Measurements from ENCODE around the gene CAMK2A. TPM values are rescaled to one million over a fixed set of nuclear protein-coding genes. Genes with fewer than 3 reads are reported as not detected.

Gene CAMK2A
- total RNA-seq, 6 donors from 2014 or later = 0.29 to 2.4 (median 1.8) TPM; not detected in 1

- Histone ChIP-seq H3K4me1 (no peaks in the 10 kb centered on the region), H3K27me3 (no peaks in the 10 kb centered on the region), H3K27ac (no peak overlapping the region), H3K4me3 (no peak overlapping the region), H3K36me3 (no peaks in the 10 kb centered on the region), H3K9me3 (no peaks in the 10 kb centered on the region)
- no peak for ATAC-seq (ENCODE audit: low FRiP score in 2 of 2)
- 87 to 89% methylated on average over 6 to 7 of the region's 7 CpGs for WGBS, 2 donors
- TF ChIP-seq POLR2AphosphoS5 (IDR thresholded peaks at IDR 0.05) (no peak), EP300 (IDR thresholded peaks at IDR 0.05) (no peak), POLR2A (IDR thresholded peaks at IDR 0.05) (no peak), CTCF (IDR thresholded peaks at IDR 0.05) (no peak)
- no peak for DNase-seq
These were observed 49.8 kb downstream of the CAMK2A start for GRCh38 chr5:150239794-150240122.

- no peak for ATAC-seq (ENCODE audit: low FRiP score in 2 of 2)
- WGBS, 2 donors = 87 to 91% methylated on average over 18 to 21 of the region's 21 CpGs
- Histone ChIP-seq H3K9me3 (no peaks in the 10 kb centered on the region), H3K27ac (no peak overlapping the region), H3K36me3 (no peaks in the 10 kb centered on the region), H3K27me3 (no peaks in the 10 kb centered on the region), H3K4me3 (no peak overlapping the region), H3K4me1 (no peaks in the 10 kb centered on the region)
- DNase-seq = no peak
- TF ChIP-seq CTCF (IDR thresholded peaks at IDR 0.05) (no peak), POLR2AphosphoS5 (IDR thresholded peaks at IDR 0.05) (no peak), POLR2A (IDR thresholded peaks at IDR 0.05) (no peak), EP300 (IDR thresholded peaks at IDR 0.05) (no peak)
These were observed 50.3 kb downstream of the CAMK2A start for GRCh38 chr5:150239099-150239793.

DNA sequence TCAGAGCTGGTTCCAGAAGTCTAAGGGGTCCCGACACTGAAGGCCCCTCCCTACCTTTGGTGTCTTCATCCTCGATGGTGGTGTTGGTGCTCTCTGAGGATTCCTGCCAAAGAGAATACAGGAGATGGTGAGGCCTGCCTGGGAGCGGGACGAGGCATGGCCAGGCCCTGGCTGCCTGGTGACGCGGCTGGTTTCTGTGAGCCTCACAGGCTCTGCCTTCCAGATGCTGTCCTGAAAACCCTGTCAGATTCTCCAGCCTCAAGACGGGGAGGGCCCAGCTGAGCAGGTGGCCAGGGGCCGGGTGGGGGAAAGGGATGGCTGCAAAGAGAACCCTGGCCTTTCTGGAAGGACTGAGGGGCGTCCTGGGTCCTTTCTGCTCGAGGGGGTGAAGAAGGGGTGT is 50.9 kb downstream of the CAMK2A start:
- no peaks in the 10 kb centered on the region for H3K27me3 ChIP-seq

GRCh38 chr5:150236981-150237754 is 52.4 kb downstream of the CAMK2A start:
- Histone ChIP-seq H3K4me1 (no peaks in the 10 kb centered on the region), H3K36me3 (no peaks in the 10 kb centered on the region), H3K4me3 (no peak overlapping the region), H3K27ac (no peak overlapping the region), H3K9me3 (no peaks in the 10 kb centered on the region), H3K27me3 (no peaks in the 10 kb centered on the region)
- 85 to 88% methylated on average over 13 to 15 of the region's 15 CpGs for WGBS, 2 donors
- ATAC-seq (ENCODE audit: low FRiP score in 2 of 2) (no peak), DNase-seq (no peak)
- no peak for TF ChIP-seq EP300 (IDR thresholded peaks at IDR 0.05)

More for the DNA sequence above, 50.9 kb downstream of the CAMK2A start:
- H3K36me3 ChIP-seq = no peaks in the 10 kb centered on the region
- 87 to 91% methylated on average over 6 to 10 of the region's 10 CpGs for WGBS, 2 donors
- no peak for DNase-seq
- H3K9me3 ChIP-seq = no peaks in the 10 kb centered on the region
- no peak overlapping the region for H3K27ac ChIP-seq
- H3K4me1 ChIP-seq = no peaks in the 10 kb centered on the region
- TF ChIP-seq POLR2A (IDR thresholded peaks at IDR 0.05) (no peak), POLR2AphosphoS5 (IDR thresholded peaks at IDR 0.05) (no peak), EP300 (IDR thresholded peaks at IDR 0.05) (no peak), CTCF (IDR thresholded peaks at IDR 0.05) (no peak)
- no peak for ATAC-seq (ENCODE audit: low FRiP score in 2 of 2)
- H3K4me3 ChIP-seq = no peak overlapping the region

GRCh38 chr5:150236313-150236712 is 53.3 kb downstream of the CAMK2A start:
- no peak overlapping the region for H3K4me3 ChIP-seq
- TF ChIP-seq EP300 (IDR thresholded peaks at IDR 0.05) (no peak), POLR2AphosphoS5 (IDR thresholded peaks at IDR 0.05) (no peak), POLR2A (IDR thresholded peaks at IDR 0.05) (no peak), CTCF (IDR thresholded peaks at IDR 0.05) (no peak)
- ATAC-seq (ENCODE audit: low FRiP score in 2 of 2) (no peak), DNase-seq (no peak)
- no peaks in the 10 kb centered on the region for H3K27me3 ChIP-seq
- WGBS, 2 donors = 83 to 86% methylated on average over 2 of the region's 2 CpGs
- H3K36me3 ChIP-seq = no peaks in the 10 kb centered on the region
- no peaks in the 10 kb centered on the region for H3K9me3 ChIP-seq
- H3K27ac ChIP-seq = no peak overlapping the region
- H3K4me1 ChIP-seq = no peaks in the 10 kb centered on the region

Data from upper lobe of left lung (tissue), 6 donors.